Measurements from ENCODE around the gene CTBS. TPM values are rescaled to one million over a fixed set of nuclear protein-coding genes. Genes with fewer than 3 reads are reported as not detected.

Gene CTBS
- polyA plus RNA-seq, 1 donor from 2014 or later = 0.95 TPM

- H3K9me3 ChIP-seq (ENCODE audit: low read length) = no peaks in the 10 kb centered on the region
- no peaks in the 10 kb centered on the region for H3K9me2 ChIP-seq (ENCODE audit: insufficient read depth, low read length)
- H4K20me1 ChIP-seq (ENCODE audit: insufficient read depth) = no peaks in the 10 kb centered on the region
- no peaks in the 10 kb centered on the region for H3K79me2 ChIP-seq (replicated peaks; ENCODE audit: insufficient read depth, low read length)
- no peak for TF ChIP-seq EP300 (conservative IDR thresholded peaks at IDR 0.05; ENCODE audit: poor library complexity, severe bottlenecking)
- no peak for TF ChIP-seq CTCF (IDR thresholded peaks at IDR 0.05; ENCODE audit: poor library complexity, severe bottlenecking)
- no peak for TF ChIP-seq RAD21 (conservative IDR thresholded peaks at IDR 0.05)
- TF ChIP-seq TAF1 (IDR thresholded peaks at IDR 0.05; ENCODE audit: low read depth) = no peak
- no peak for TF ChIP-seq REST (IDR thresholded peaks at IDR 0.05; ENCODE audit: borderline replicate concordance)
- TF ChIP-seq MXI1 (conservative IDR thresholded peaks at IDR 0.05; ENCODE audit: poor library complexity, severe bottlenecking) = no peak
- no peak for TF ChIP-seq EZH2 (IDR thresholded peaks at IDR 0.05; ENCODE audit: borderline replicate concordance, insufficient read depth, low read length, poor library complexity, severe bottlenecking)
- TF ChIP-seq POLR2AphosphoS5 (IDR thresholded peaks at IDR 0.05) = no peak
- TF ChIP-seq SMC3 (conservative IDR thresholded peaks at IDR 0.05; ENCODE audit: poor library complexity) = no peak
- no peak overlapping the region for H2AFZ ChIP-seq (ENCODE audit: low read depth, low read length)
- no peak overlapping the region for H3K9ac ChIP-seq (ENCODE audit: low read length)
- no peaks in the 10 kb centered on the region for H3K27me3 ChIP-seq (ENCODE audit: insufficient read depth, low read depth, low read length)
- H3F3A ChIP-seq (ENCODE audit: insufficient read depth, low read length, poor library complexity, severe bottlenecking) = no peaks in the 10 kb centered on the region
- no peak overlapping the region for H3K4me2 ChIP-seq (ENCODE audit: low read length)
- H3K36me3 ChIP-seq (ENCODE audit: insufficient read depth, low read length) = no peaks in the 10 kb centered on the region
- H3K27ac ChIP-seq (ENCODE audit: low read length) = no peak overlapping the region
- H3K4me3 ChIP-seq (ENCODE audit: low read length) = no peak overlapping the region
Observed at GRCh38 chr1:84524590-84524989, 49.6 kb downstream of the CTBS start.

- Histone ChIP-seq H3K27me3 (ENCODE audit: insufficient read depth, low read depth, low read length) (no peaks in the 10 kb centered on the region), H2AFZ (ENCODE audit: low read depth, low read length) (no peak overlapping the region), H3K9me3 (ENCODE audit: low read length) (no peaks in the 10 kb centered on the region), H3K27ac (ENCODE audit: low read length) (no peak overlapping the region), H3K4me3 (ENCODE audit: low read length) (no peak overlapping the region), H3K4me2 (ENCODE audit: low read length) (no peak overlapping the region), H4K20me1 (ENCODE audit: insufficient read depth) (no peaks in the 10 kb centered on the region), H3K9me2 (ENCODE audit: insufficient read depth, low read length) (no peaks in the 10 kb centered on the region), H3K79me2 (replicated peaks; ENCODE audit: insufficient read depth, low read length) (no peaks in the 10 kb centered on the region), H3K36me3 (ENCODE audit: insufficient read depth, low read length) (no peaks in the 10 kb centered on the region), H3F3A (ENCODE audit: insufficient read depth, low read length, poor library complexity, severe bottlenecking) (no peaks in the 10 kb centered on the region), H3K9ac (ENCODE audit: low read length) (no peak overlapping the region)
- TF ChIP-seq CTCF (IDR thresholded peaks at IDR 0.05; ENCODE audit: poor library complexity, severe bottlenecking) = no peak
- TF ChIP-seq REST (IDR thresholded peaks at IDR 0.05; ENCODE audit: borderline replicate concordance) = no peak
- no peak for TF ChIP-seq EP300 (conservative IDR thresholded peaks at IDR 0.05; ENCODE audit: poor library complexity, severe bottlenecking)
- no peak for TF ChIP-seq TAF1 (IDR thresholded peaks at IDR 0.05; ENCODE audit: low read depth)
- TF ChIP-seq POLR2AphosphoS5 (IDR thresholded peaks at IDR 0.05) = no peak
- TF ChIP-seq MXI1 (conservative IDR thresholded peaks at IDR 0.05; ENCODE audit: poor library complexity, severe bottlenecking) = no peak
- no peak for TF ChIP-seq EZH2 (IDR thresholded peaks at IDR 0.05; ENCODE audit: borderline replicate concordance, insufficient read depth, low read length, poor library complexity, severe bottlenecking)
- no peak for TF ChIP-seq RAD21 (conservative IDR thresholded peaks at IDR 0.05)
- no peak for TF ChIP-seq SMC3 (conservative IDR thresholded peaks at IDR 0.05; ENCODE audit: poor library complexity)
Observed at GRCh38 chr1:84510668-84511067, 63.6 kb downstream of the CTBS start.
